ENCODE data around the gene TOM1L2.

TOM1L2 gene

GRCh38 chr17:17952691-17953090 lies 19.5 kb downstream of the TOM1L2 start:
- no peak for TF ChIP-seq CTCF (conservative IDR thresholded peaks at IDR 0.05; ENCODE audit: low read depth)
- H3K27ac ChIP-seq, result peak overlapping the region; percentile 45
- ChIA-PET CTCF (interaction anchor here (0.6 kb wide), 1 partner anchor 33 kb away, joined by 4 read pairs; no protein-coding TSS in a partner anchor), POLR2A (ENCODE audit: low non-redundant PET) (no interaction called here)
- DNase-seq (ENCODE audit: low spot score), result no peak

GRCh38 chr17:17951524-17951923 lies 20.7 kb downstream of the TOM1L2 start:
- no peak for DNase-seq (ENCODE audit: low spot score)
- POLR2A ChIA-PET (ENCODE audit: low non-redundant PET), result no interaction called here
- no peak for TF ChIP-seq CTCF (conservative IDR thresholded peaks at IDR 0.05; ENCODE audit: low read depth)
- CTCF ChIA-PET, result no interaction called here
- H3K27ac ChIP-seq, result peak overlapping the region; percentile 65; the same call in 1 of the 2 replicates

GRCh38 chr17:17950806-17951205 lies 21.4 kb downstream of the TOM1L2 start:
- peak overlapping the region; percentile 65 for H3K27ac ChIP-seq
- ChIA-PET POLR2A (ENCODE audit: low non-redundant PET) (no interaction called here), CTCF (no interaction called here)
- DNase-seq (ENCODE audit: low spot score), result no peak
- TF ChIP-seq CTCF (conservative IDR thresholded peaks at IDR 0.05; ENCODE audit: low read depth), result no peak

- no peak for DNase-seq (ENCODE audit: low spot score)
- CTCF ChIA-PET, result no interaction called here
- POLR2A ChIA-PET (ENCODE audit: low non-redundant PET), result no interaction called here
- no peak for TF ChIP-seq CTCF (conservative IDR thresholded peaks at IDR 0.05; ENCODE audit: low read depth)
- peak overlapping the region; percentile 67 for H3K27ac ChIP-seq
These were observed 21.9 kb downstream of the TOM1L2 start for GRCh38 chr17:17950347-17950746.

GRCh38 chr17:17947966-17948365 lies 24.2 kb downstream of the TOM1L2 start:
- peak overlapping the region; percentile 67 for H3K27ac ChIP-seq
- TF ChIP-seq CTCF (conservative IDR thresholded peaks at IDR 0.05; ENCODE audit: low read depth), result no peak
- CTCF ChIA-PET, result interaction anchor here (0.6 kb wide), 1 partner anchor 25 kb away, joined by 3 read pairs; no protein-coding TSS in a partner anchor
- DNase-seq (ENCODE audit: low spot score), result no peak
- POLR2A ChIA-PET (ENCODE audit: low non-redundant PET), result no interaction called here

GRCh38 chr17:17947309-17947708 lies 24.9 kb downstream of the TOM1L2 start:
- ChIA-PET CTCF (no interaction called here), POLR2A (ENCODE audit: low non-redundant PET) (no interaction called here)
- peak overlapping the region; percentile 51 for H3K27ac ChIP-seq
- no peak for TF ChIP-seq CTCF (conservative IDR thresholded peaks at IDR 0.05; ENCODE audit: low read depth)
- DNase-seq (ENCODE audit: low spot score), result no peak

GRCh38 chr17:17946093-17946492 lies 26.1 kb downstream of the TOM1L2 start:
- peak overlapping the region; percentile 48 for H3K27ac ChIP-seq
- CTCF ChIA-PET, result interaction anchor here (0.5 to 0.7 kb wide), 2 partner anchors 22 to 102 kb away, joined by 3 to 4 read pairs; no protein-coding TSS in a partner anchor
- POLR2A ChIA-PET (ENCODE audit: low non-redundant PET), result no interaction called here
- no peak for TF ChIP-seq CTCF (conservative IDR thresholded peaks at IDR 0.05; ENCODE audit: low read depth)
- no peak for DNase-seq (ENCODE audit: low spot score)
